ENCODE data around the gene STX2. TPM values are rescaled to one million over a fixed set of nuclear protein-coding genes. Genes with fewer than 3 reads are reported as not detected.

STX2 gene
- total RNA-seq, 4 donors from 2014 or later, result 26.3 to 44.8 (median 33.6) TPM

- no peak overlapping the region for H3K27ac ChIP-seq
- H3K36me3 ChIP-seq, result no peaks in the 10 kb centered on the region
- H3K4me1 ChIP-seq, result peaks cover 0 to 65% (median 12%) of the 10 kb centered on the region in 4 donors
- TF ChIP-seq POLR2A (IDR thresholded peaks at IDR 0.05), result no peak
- no peak for TF ChIP-seq CTCF (IDR thresholded peaks at IDR 0.05)
- TF ChIP-seq EP300 (IDR thresholded peaks at IDR 0.05), result no peak
- no peak overlapping the region for H3K4me3 ChIP-seq
- no peaks in the 10 kb centered on the region for H3K9me3 ChIP-seq
- DNase-seq (ENCODE audit: low spot score in 2 of 2), result no peak
- 56 to 61% methylated on average over 11 of the region's 11 CpGs for WGBS, 2 donors
- H3K27me3 ChIP-seq, result no peaks in the 10 kb centered on the region
These were observed 4.0 kb downstream of the STX2 start for GRCh38 chr12:130835011-130835410.

- WGBS, 2 donors, result 57 to 63% methylated on average over 17 of the region's 17 CpGs
- Histone ChIP-seq H3K27ac (peak overlapping the region in 2 of 4 donors; percentile 28 to 41), H3K36me3 (no peaks in the 10 kb centered on the region), H3K4me3 (no peak overlapping the region), H3K9me3 (no peaks in the 10 kb centered on the region), H3K4me1 (peaks cover 0 to 67% (median 9%) of the 10 kb centered on the region in 4 donors), H3K27me3 (no peaks in the 10 kb centered on the region)
- no peak for TF ChIP-seq POLR2A (IDR thresholded peaks at IDR 0.05)
- TF ChIP-seq EP300 (IDR thresholded peaks at IDR 0.05), result no peak
- TF ChIP-seq CTCF (IDR thresholded peaks at IDR 0.05), result no peak
- DNase-seq (ENCODE audit: low spot score in 2 of 2), result no peak
These were observed 6.4 kb downstream of the STX2 start for GRCh38 chr12:130832561-130833209.

- TF ChIP-seq POLR2A (IDR thresholded peaks at IDR 0.05), result no peak
- TF ChIP-seq EP300 (IDR thresholded peaks at IDR 0.05), result no peak
- TF ChIP-seq CTCF (IDR thresholded peaks at IDR 0.05), result no peak
- no peak for DNase-seq (ENCODE audit: low spot score in 2 of 2)
- Histone ChIP-seq H3K4me3 (no peak overlapping the region), H3K9me3 (no peaks in the 10 kb centered on the region), H3K27me3 (no peaks in the 10 kb centered on the region), H3K27ac (no peak overlapping the region), H3K36me3 (no peaks in the 10 kb centered on the region), H3K4me1 (peaks cover 0 to 67% (median 10%) of the 10 kb centered on the region in 4 donors)
- 79 to 91% methylated on average over 5 of the region's 5 CpGs for WGBS, 2 donors
These were observed 7.1 kb downstream of the STX2 start for GRCh38 chr12:130831876-130832405.

- Histone ChIP-seq H3K9me3 (no peaks in the 10 kb centered on the region), H3K27me3 (no peaks in the 10 kb centered on the region), H3K27ac (no peak overlapping the region), H3K36me3 (peaks cover 0 to 1% (median 0%) of the 10 kb centered on the region in 3 donors), H3K4me3 (no peak overlapping the region), H3K4me1 (peaks cover 0 to 65% (median 10%) of the 10 kb centered on the region in 4 donors)
- no peak for DNase-seq (ENCODE audit: low spot score in 2 of 2)
- no peak for TF ChIP-seq CTCF (IDR thresholded peaks at IDR 0.05)
- no peak for TF ChIP-seq POLR2A (IDR thresholded peaks at IDR 0.05)
- no peak for TF ChIP-seq EP300 (IDR thresholded peaks at IDR 0.05)
- 95 to 96% methylated on average over 4 of the region's 4 CpGs for WGBS, 2 donors
These were observed 7.8 kb downstream of the STX2 start for GRCh38 chr12:130831246-130831645.

GRCh38 chr12:130830246-130830551 is 8.9 kb downstream of the STX2 start:
- Histone ChIP-seq H3K9me3 (no peaks in the 10 kb centered on the region), H3K4me1 (peaks cover 0 to 70% (median 10%) of the 10 kb centered on the region in 4 donors), H3K4me3 (no peak overlapping the region), H3K27ac (no peak overlapping the region), H3K36me3 (peaks cover 0 to 6% (median 0%) of the 10 kb centered on the region in 3 donors), H3K27me3 (no peaks in the 10 kb centered on the region)
- no peak for TF ChIP-seq EP300 (IDR thresholded peaks at IDR 0.05)
- TF ChIP-seq CTCF (IDR thresholded peaks at IDR 0.05), result no peak
- no peak for TF ChIP-seq POLR2A (IDR thresholded peaks at IDR 0.05)
- DNase-seq (ENCODE audit: low spot score in 2 of 2), result no peak
- 79 to 86% methylated on average over 14 of the region's 14 CpGs for WGBS, 2 donors

Data from tibial nerve (tissue), 4 donors.